Neural crest cell (in vitro differentiated cells): ENCODE results near the gene RIMBP2. TPM values are rescaled to one million over a fixed set of nuclear protein-coding genes. Genes with fewer than 3 reads are reported as not detected.

Source experiments
- DNase-seq: peaks from one replicate; pipeline ENCODE4 v3.0.0; 2021; ENCODE audit warnings: low read depth, mixed read lengths, low spot score
- H3K27ac Mint-ChIP-seq: one replicate; pipeline ENCODE4 v1.8.0; 2021; ENCODE audit warnings: mild to moderate bottlenecking, mixed read lengths; ENCODE audit not compliant: unreplicated experiment
- H3K27me3 Mint-ChIP-seq: 2 replicates; pipeline ENCODE4 v1.8.0; 2021; ENCODE audit warnings: low read depth, mild to moderate bottlenecking, mixed read lengths
- H3K36me3 Mint-ChIP-seq: 2 replicates; pipeline ENCODE4 v1.8.0; 2021; ENCODE audit warnings: low read depth, mild to moderate bottlenecking, mixed read lengths
- H3K4me1 Mint-ChIP-seq: 2 replicates; pipeline ENCODE4 v1.8.0; 2021; ENCODE audit warnings: mixed read lengths
- H3K4me3 Mint-ChIP-seq: one replicate; pipeline ENCODE4 v1.8.0; 2021; ENCODE audit warnings: mild to moderate bottlenecking, mixed read lengths
- H3K9me3 Mint-ChIP-seq: 2 replicates; pipeline ENCODE4 v1.8.0; 2021; ENCODE audit warnings: mixed read lengths
- total RNA-seq: library from RNA; stranded (reverse); gene quantifications from 2 replicates; pipeline ENCODE4 v1.2.1, GENCODE V29; 2021
- TF ChIP-seq, protein P1 (sequence below): fragments of 200-600 bp; sonication (generic); conservative IDR thresholded peaks from 2 replicates; pipeline ENCODE4 v1.5.0; 2021; ENCODE audit warnings: antibody characterized with exemption, mild to moderate bottlenecking

Gene RIMBP2
- total RNA-seq, 1 donor from 2014 or later, result 5.9 TPM

DNA sequence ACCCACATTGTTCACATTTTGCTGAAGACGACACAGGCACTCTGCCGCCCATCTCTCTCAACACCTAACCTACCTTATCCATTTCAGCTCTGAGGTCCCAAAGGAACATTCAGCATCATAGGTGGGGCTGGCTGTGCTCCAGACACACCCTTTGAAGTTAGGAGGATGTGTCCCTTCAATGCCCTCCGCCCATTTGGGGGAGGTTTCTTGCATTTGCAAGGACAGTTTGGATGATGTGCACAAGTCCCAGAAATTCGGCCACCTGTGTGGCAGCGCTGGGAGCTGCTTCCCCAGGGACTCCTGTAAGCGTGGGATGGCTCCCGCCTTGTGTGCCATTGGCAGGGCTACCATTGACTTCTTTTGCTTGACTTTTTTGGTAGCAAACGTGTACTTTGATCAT lies 113.8 kb downstream of the RIMBP2 start:
- Mint-ChIP-seq H3K27ac (no peak overlapping the region), H3K9me3 (peaks cover 7% of the 10 kb centered on the region), H3K27me3 (peaks cover 9% of the 10 kb centered on the region), H3K36me3 (no peaks in the 10 kb centered on the region), H3K4me1 (no peaks in the 10 kb centered on the region), H3K4me3 (no peak overlapping the region)
- DNase-seq, result no peak
- TF ChIP-seq, protein P1, sequence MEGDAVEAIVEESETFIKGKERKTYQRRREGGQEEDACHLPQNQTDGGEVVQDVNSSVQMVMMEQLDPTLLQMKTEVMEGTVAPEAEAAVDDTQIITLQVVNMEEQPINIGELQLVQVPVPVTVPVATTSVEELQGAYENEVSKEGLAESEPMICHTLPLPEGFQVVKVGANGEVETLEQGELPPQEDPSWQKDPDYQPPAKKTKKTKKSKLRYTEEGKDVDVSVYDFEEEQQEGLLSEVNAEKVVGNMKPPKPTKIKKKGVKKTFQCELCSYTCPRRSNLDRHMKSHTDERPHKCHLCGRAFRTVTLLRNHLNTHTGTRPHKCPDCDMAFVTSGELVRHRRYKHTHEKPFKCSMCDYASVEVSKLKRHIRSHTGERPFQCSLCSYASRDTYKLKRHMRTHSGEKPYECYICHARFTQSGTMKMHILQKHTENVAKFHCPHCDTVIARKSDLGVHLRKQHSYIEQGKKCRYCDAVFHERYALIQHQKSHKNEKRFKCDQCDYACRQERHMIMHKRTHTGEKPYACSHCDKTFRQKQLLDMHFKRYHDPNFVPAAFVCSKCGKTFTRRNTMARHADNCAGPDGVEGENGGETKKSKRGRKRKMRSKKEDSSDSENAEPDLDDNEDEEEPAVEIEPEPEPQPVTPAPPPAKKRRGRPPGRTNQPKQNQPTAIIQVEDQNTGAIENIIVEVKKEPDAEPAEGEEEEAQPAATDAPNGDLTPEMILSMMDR, result no peak

- no peak for DNase-seq
- Mint-ChIP-seq H3K4me1 (no peaks in the 10 kb centered on the region), H3K27ac (no peak overlapping the region), H3K9me3 (peaks cover 7% of the 10 kb centered on the region), H3K27me3 (peaks cover 9% of the 10 kb centered on the region), H3K36me3 (no peaks in the 10 kb centered on the region), H3K4me3 (no peak overlapping the region)
- TF ChIP-seq, protein P1, result no peak
These were observed 114.8 kb downstream of the RIMBP2 start for GRCh38 chr12:130601327-130601726.

- TF ChIP-seq, protein P1, result no peak
- Mint-ChIP-seq H3K27ac (no peak overlapping the region), H3K36me3 (no peaks in the 10 kb centered on the region), H3K4me1 (no peaks in the 10 kb centered on the region), H3K27me3 (peaks cover 15% of the 10 kb centered on the region), H3K9me3 (peaks cover 7% of the 10 kb centered on the region), H3K4me3 (no peak overlapping the region)
- DNase-seq, result no peak
These were observed 119.9 kb downstream of the RIMBP2 start for GRCh38 chr12:130596241-130596640.

GRCh38 chr12:130595566-130595965 lies 120.5 kb downstream of the RIMBP2 start:
- Mint-ChIP-seq H3K36me3 (no peaks in the 10 kb centered on the region), H3K9me3 (peaks cover 7% of the 10 kb centered on the region), H3K27ac (no peak overlapping the region), H3K27me3 (peaks cover 16% of the 10 kb centered on the region), H3K4me1 (no peaks in the 10 kb centered on the region), H3K4me3 (no peak overlapping the region)
- no peak for DNase-seq
- TF ChIP-seq, protein P1, result no peak

DNA sequence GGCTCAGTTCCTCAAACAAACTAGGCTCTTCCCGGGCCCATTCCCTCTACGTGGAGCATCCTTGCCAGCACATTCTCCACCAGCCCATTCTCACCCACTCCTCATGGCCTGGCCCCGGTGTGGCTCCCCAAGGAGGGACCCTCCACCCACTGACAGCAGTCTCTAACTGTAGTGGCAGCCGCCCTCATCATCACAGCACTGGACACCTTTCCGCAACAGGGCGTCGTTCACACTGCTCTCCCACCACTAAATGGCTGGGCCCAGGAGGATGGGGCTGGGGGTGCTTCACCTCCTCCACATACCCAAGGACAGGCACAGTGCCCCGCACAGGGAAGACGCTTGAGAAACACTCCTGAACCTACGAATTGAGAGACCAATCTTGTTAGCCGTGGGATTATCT lies 123.0 kb downstream of the RIMBP2 start:
- Mint-ChIP-seq H3K36me3 (no peaks in the 10 kb centered on the region), H3K4me3 (no peak overlapping the region), H3K27ac (no peak overlapping the region), H3K9me3 (peaks cover 9% of the 10 kb centered on the region), H3K27me3 (peaks cover 20% of the 10 kb centered on the region), H3K4me1 (peaks cover 23% of the 10 kb centered on the region)
- no peak for DNase-seq
- TF ChIP-seq, protein P1, result no peak

DNA sequence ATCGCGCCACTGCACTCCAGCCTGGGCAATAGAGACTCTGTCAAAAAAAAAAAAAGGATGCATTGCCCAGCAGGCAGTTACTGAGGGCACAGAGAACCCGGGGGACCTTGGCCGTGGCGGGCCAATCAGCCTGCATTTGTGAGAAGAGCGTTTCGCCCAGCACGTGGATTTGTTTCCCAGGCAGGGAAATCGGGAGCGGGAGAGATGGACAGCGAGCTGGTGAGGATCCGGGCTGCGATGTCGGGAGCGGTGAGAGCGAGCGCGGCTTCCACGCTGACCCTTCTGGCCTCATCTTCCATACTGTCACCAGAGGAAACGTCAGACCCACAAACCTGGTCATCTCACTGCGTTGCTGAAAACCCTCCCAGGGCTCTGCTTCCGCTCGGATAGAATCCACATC lies 123.5 kb downstream of the RIMBP2 start:
- H3K9me3 Mint-ChIP-seq, result peaks cover 9% of the 10 kb centered on the region
- TF ChIP-seq, protein P1, result no peak

More for the DNA sequence above, 123.5 kb downstream of the RIMBP2 start:
- Mint-ChIP-seq H3K4me3 (no peak overlapping the region), H3K36me3 (no peaks in the 10 kb centered on the region), H3K27ac (no peak overlapping the region), H3K27me3 (peaks cover 23% of the 10 kb centered on the region), H3K4me1 (peaks cover 25% of the 10 kb centered on the region)
- no peak for DNase-seq
